Tibial nerve (tissue), 3 donors: ENCODE results near the gene TMEM131L.

Experiments
- EP300 ChIP-seq, 2 donors: sonication (generic); formaldehyde crosslinking; IDR thresholded peaks; one replicate each; pipeline ENCODE4 v1.6.1; 2017; ENCODE audit warnings: antibody characterized with exemption in 2 of 2, mild to moderate bottlenecking in 1 of 2
- POLR2A ChIP-seq, 2 donors: fragments of 450-650 bp; IDR thresholded peaks; one replicate each; pipeline ENCODE4 v1.6.1; 2017; ENCODE audit warnings: antibody characterized with exemption in 2 of 2, mild to moderate bottlenecking in 2 of 2, moderate library complexity in 2 of 2

GRCh38 chr4:153646978-153647377, 180.8 kb downstream of the TMEM131L start:
- no peak for TF ChIP-seq EP300 (IDR thresholded peaks at IDR 0.05)
- TF ChIP-seq POLR2A (IDR thresholded peaks at IDR 0.05): no peak
